Esophagus muscularis mucosa (tissue), 4 donors: Measurements from ENCODE around the gene PCBP1. TPM values are rescaled to one million over a fixed set of nuclear protein-coding genes. Genes with fewer than 3 reads are reported as not detected.
A peak's percentile ranks its signal among the peaks of the same experiment; 100 is the strongest.

Source experiments
- DNase-seq: peaks from one replicate; pipeline ENCODE4 v3.0.0-alpha.2; 2017; ENCODE audit errors: extremely low spot score
- H3K27ac ChIP-seq, 4 donors: fragments of 200-600 bp; sonication (generic); replicated peaks in 1 of 4; 1 replicate in 3 of 4; 2 replicates in 1 of 4; pipeline ENCODE4 v1.5.1; 2016 to 2019; ENCODE audit warnings: mild to moderate bottlenecking in 1 of 4
- H3K27me3 ChIP-seq, 4 donors: fragments of 200-600 bp; sonication (generic); one replicate each; pipeline versions ENCODE4 v1.5.1 to v1.6.0; 2016 to 2019
- H3K36me3 ChIP-seq, 4 donors: fragments of 200-600 bp; sonication (generic); one replicate each; pipeline ENCODE4 v1.5.1; 2016 to 2019
- H3K4me1 ChIP-seq, 4 donors: fragments of 200-600 bp; sonication (generic); one replicate each; pipeline ENCODE4 v1.5.1; 2016 to 2019
- H3K4me3 ChIP-seq, 4 donors: fragments of 200-600 bp; sonication (generic); 1 replicate in 2 of 4; 2 replicates in 2 of 4; pipeline ENCODE4 v1.5.1; 2016 to 2019; ENCODE audit warnings: mild to moderate bottlenecking in 4 of 4, moderate library complexity in 1 of 4
- H3K9me3 ChIP-seq, 4 donors: fragments of 200-600 bp; sonication (generic); 1 replicate in 3 of 4; 2 replicates in 1 of 4; pipeline ENCODE4 v1.5.1; 2016 to 2019
- EP300 ChIP-seq: sonication (generic); formaldehyde crosslinking; IDR thresholded peaks from one replicate; pipeline ENCODE4 v1.6.1; 2017; ENCODE audit warnings: antibody characterized with exemption
- POLR2A ChIP-seq: fragments of 450-650 bp; IDR thresholded peaks from one replicate; pipeline ENCODE4 v1.6.1; 2017; ENCODE audit warnings: antibody characterized with exemption, moderate library complexity, mild to moderate bottlenecking, low read depth
- POLR2AphosphoS5 ChIP-seq, 2 donors: sonication (generic); formaldehyde crosslinking; IDR thresholded peaks; one replicate each; pipeline ENCODE4 v1.6.1; 2017; ENCODE audit warnings: antibody characterized with exemption in 2 of 2
- WGBS: methylation state at CpG from one replicate; pipeline ENCODE4 v1.1.5; 2018; 5-methylcytosine and 5-hydroxymethylcytosine counted together
- intact Hi-C: fragments of 100-400 bp; cut with DNase I; formaldehyde crosslinking; loops from one replicate; pipeline ENCODE4 v1.15.1; 2023
- total RNA-seq, 4 donors: library from RNA; depleted of rRNA; stranded (reverse); fragments of >200 nt; gene quantifications; one replicate each; pipeline versions ENCODE4 v1.1.0 to v1.2.1, GENCODE V29; 2016
- TF ChIP-seq, protein P1 (sequence below), 3 experiments: fragments of 200-600 bp in 2 of 3; fragments of 450-650 bp in 1 of 3; sonication (generic) in 2 of 3; IDR thresholded peaks; one replicate each; pipeline ENCODE4 v1.5.1; 2017 to 2019; ENCODE audit warnings: antibody characterized with exemption in 3 of 3, mild to moderate bottlenecking in 2 of 3, moderate library complexity in 1 of 3

The PCBP1 gene
- total RNA-seq, 4 donors from 2014 or later = 156 to 220 (median 189) TPM

DNA sequence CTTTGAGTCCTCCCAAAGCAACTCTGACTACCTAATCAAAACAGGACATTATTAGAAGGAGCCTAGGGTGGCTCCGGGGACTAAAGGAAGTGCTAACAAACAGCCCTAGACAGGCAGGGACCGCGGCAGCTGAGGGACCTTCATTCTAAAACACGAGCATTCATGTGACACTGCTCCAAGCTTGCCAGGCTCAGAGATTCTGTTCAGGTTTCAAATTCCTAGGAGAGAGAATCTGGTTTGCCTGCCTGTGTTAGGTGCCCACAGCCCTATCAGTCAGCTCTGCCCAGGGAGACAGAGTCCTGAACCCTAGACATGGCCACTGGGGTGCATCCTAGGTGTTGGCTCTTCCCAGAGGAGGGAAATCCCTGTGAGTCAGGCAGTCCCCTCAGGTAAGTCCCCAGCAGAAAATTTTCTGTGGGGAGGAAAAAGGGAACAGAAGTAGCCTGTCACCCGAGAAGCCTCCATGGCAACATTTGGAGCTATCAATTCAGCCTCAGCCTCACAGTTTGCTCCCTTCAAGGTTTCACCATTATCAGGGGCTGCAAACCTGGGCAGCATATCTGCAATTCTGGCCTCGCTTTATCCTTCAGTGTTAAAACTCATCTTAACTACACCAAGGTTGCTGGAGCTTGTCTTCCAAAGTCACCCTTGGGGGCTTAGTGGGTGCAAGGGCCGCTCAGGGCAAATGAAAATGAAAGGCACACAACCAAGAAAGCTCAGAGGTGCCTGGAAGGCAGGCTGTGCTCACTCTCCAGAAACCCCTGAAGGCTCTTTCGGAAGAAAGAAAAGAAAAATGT, 28.6 kb downstream of the PCBP1 start:
- intact Hi-C loops = no loop called here
- no peak for DNase-seq
- no peak for TF ChIP-seq POLR2AphosphoS5 (IDR thresholded peaks at IDR 0.05)
- TF ChIP-seq, protein P1, sequence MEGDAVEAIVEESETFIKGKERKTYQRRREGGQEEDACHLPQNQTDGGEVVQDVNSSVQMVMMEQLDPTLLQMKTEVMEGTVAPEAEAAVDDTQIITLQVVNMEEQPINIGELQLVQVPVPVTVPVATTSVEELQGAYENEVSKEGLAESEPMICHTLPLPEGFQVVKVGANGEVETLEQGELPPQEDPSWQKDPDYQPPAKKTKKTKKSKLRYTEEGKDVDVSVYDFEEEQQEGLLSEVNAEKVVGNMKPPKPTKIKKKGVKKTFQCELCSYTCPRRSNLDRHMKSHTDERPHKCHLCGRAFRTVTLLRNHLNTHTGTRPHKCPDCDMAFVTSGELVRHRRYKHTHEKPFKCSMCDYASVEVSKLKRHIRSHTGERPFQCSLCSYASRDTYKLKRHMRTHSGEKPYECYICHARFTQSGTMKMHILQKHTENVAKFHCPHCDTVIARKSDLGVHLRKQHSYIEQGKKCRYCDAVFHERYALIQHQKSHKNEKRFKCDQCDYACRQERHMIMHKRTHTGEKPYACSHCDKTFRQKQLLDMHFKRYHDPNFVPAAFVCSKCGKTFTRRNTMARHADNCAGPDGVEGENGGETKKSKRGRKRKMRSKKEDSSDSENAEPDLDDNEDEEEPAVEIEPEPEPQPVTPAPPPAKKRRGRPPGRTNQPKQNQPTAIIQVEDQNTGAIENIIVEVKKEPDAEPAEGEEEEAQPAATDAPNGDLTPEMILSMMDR (IDR thresholded peaks at IDR 0.05) = no peak
- TF ChIP-seq EP300 = no peak
- TF ChIP-seq POLR2A = no peak
- H3K4me3 ChIP-seq = no peak overlapping the region
- H3K9me3 ChIP-seq = no peaks in the 10 kb centered on the region
- WGBS = 81% methylated on average over 7 of the region's 8 CpGs
- H3K4me1 ChIP-seq = peaks cover 0 to 21% (median 7%) of the 10 kb centered on the region in 4 donors
- H3K27ac ChIP-seq = no peak overlapping the region
- H3K36me3 ChIP-seq = no peaks in the 10 kb centered on the region
- H3K27me3 ChIP-seq = no peaks in the 10 kb centered on the region

GRCh38 chr2:70116936-70117552, 29.8 kb downstream of the PCBP1 start:
- no peaks in the 10 kb centered on the region for H3K27me3 ChIP-seq
- no peak overlapping the region for H3K27ac ChIP-seq
- TF ChIP-seq POLR2A (no peak), POLR2AphosphoS5 (IDR thresholded peaks at IDR 0.05) (no peak), EP300 (no peak)
- TF ChIP-seq, protein P1 (IDR thresholded peaks at IDR 0.05) = no peak
- 80% methylated on average over 2 of the region's 2 CpGs for WGBS
- H3K9me3 ChIP-seq = no peaks in the 10 kb centered on the region
- H3K4me1 ChIP-seq = peaks cover 4 to 16% (median 8%) of the 10 kb centered on the region in 4 donors
- no peak for DNase-seq
- intact Hi-C loops = no loop called here
- no peak overlapping the region for H3K4me3 ChIP-seq
- H3K36me3 ChIP-seq = no peaks in the 10 kb centered on the region

- H3K36me3 ChIP-seq = no peaks in the 10 kb centered on the region
- H3K9me3 ChIP-seq = no peaks in the 10 kb centered on the region
- WGBS = 61% methylated on average over 4 of the region's 4 CpGs
- no peak for DNase-seq
- no peak overlapping the region for H3K27ac ChIP-seq
- H3K4me1 ChIP-seq = peaks cover 11 to 19% (median 15%) of the 10 kb centered on the region in 4 donors
- TF ChIP-seq EP300 = no peak
- TF ChIP-seq POLR2AphosphoS5 (IDR thresholded peaks at IDR 0.05) = no peak
- TF ChIP-seq, protein P1 (IDR thresholded peaks at IDR 0.05) = no peak
- TF ChIP-seq POLR2A = no peak
- no peak overlapping the region for H3K4me3 ChIP-seq
- intact Hi-C loops = no loop called here
- no peaks in the 10 kb centered on the region for H3K27me3 ChIP-seq
Observed at GRCh38 chr2:70118798-70119454, 31.6 kb downstream of the PCBP1 start.

DNA sequence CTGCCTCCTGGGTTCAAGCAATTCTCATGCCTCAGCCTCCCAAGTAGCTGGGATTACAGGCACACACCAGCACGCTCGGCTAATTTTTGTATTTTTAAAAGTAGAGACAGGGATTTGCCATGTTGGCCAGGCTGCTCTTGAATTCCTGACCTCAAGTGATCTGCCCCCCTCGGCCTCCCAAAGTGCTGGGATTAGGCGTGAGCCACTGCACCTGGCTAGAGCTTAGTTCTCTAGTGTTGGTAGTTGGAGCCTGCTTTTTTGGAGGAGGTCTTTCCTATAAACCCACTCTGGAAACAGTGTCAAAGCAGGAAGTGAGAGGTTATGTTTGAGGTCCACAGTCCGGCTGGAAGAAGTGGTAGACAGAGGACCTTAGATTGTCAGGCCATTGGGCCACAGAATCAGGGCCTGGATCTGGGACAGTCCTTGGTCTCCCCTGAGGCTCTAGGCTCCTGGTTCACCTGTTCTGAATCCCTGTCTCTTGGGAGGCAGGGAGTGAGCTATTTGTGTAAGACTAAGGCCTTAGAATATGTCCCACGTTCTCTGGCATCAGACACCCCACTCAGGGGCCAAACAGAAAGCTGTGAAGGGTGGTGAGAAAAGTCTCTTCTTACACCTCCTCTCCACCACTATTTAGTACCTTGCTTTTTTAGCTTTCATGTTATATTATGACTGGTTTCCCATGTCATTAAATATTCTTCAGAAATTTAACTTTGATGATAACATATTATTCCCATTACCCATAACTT, 34.5 kb downstream of the PCBP1 start:
- DNase-seq = no peak
- peak overlapping the region; percentile 34 to 99 (median 96) for H3K27ac ChIP-seq
- no peaks in the 10 kb centered on the region for H3K27me3 ChIP-seq
- peaks cover 19 to 36% (median 28%) of the 10 kb centered on the region in 4 donors for H3K4me1 ChIP-seq
- H3K9me3 ChIP-seq = no peaks in the 10 kb centered on the region
- no peak overlapping the region for H3K4me3 ChIP-seq
- intact Hi-C loops = no loop called here
- no peak for TF ChIP-seq EP300
- TF ChIP-seq, protein P1 (IDR thresholded peaks at IDR 0.05) = no peak
- whole genome bisulfite sequencing = 64% methylated on average over 6 of the region's 6 CpGs
- no peaks in the 10 kb centered on the region for H3K36me3 ChIP-seq
